ENCODE results near the gene ESRRA. TPM values are rescaled to one million over a fixed set of nuclear protein-coding genes. Genes with fewer than 3 reads are reported as not detected.

The ESRRA gene
- total RNA-seq, 4 donors from 2014 or later, result 65.0 to 93.6 (median 74.3) TPM

GRCh38 chr11:64361659-64362058 is 56.3 kb downstream of the ESRRA start:
- Histone ChIP-seq H3K27ac (no peak overlapping the region), H3K4me3 (no peak overlapping the region), H3K9me3 (no peaks in the 10 kb centered on the region), H3K27me3 (no peaks in the 10 kb centered on the region), H3K4me1 (peaks cover 35% of the 10 kb centered on the region), H3K36me3 (peaks cover 58% of the 10 kb centered on the region)
- no peak for DNase-seq (ENCODE audit: low spot score in 2 of 2)
- no peak for TF ChIP-seq EP300 (IDR thresholded peaks at IDR 0.05)
- TF ChIP-seq POLR2A (IDR thresholded peaks at IDR 0.05), result no peak
- TF ChIP-seq CTCF (IDR thresholded peaks at IDR 0.05), result no peak
- no peak for TF ChIP-seq POLR2AphosphoS5 (IDR thresholded peaks at IDR 0.05)
- 75% methylated on average over 9 of the region's 18 CpGs for WGBS

GRCh38 chr11:64362339-64362738 is 57.0 kb downstream of the ESRRA start:
- no peak for DNase-seq (ENCODE audit: low spot score in 2 of 2)
- Histone ChIP-seq H3K27me3 (no peaks in the 10 kb centered on the region), H3K4me3 (no peak overlapping the region), H3K4me1 (peaks cover 34% of the 10 kb centered on the region), H3K9me3 (no peaks in the 10 kb centered on the region), H3K27ac (no peak overlapping the region), H3K36me3 (peaks cover 64% of the 10 kb centered on the region)
- TF ChIP-seq CTCF (IDR thresholded peaks at IDR 0.05) (no peak), POLR2A (IDR thresholded peaks at IDR 0.05) (no peak), EP300 (IDR thresholded peaks at IDR 0.05) (no peak), POLR2AphosphoS5 (IDR thresholded peaks at IDR 0.05) (no peak)
- WGBS, result 92% methylated on average over 10 of the region's 10 CpGs

- Histone ChIP-seq H3K9me3 (no peaks in the 10 kb centered on the region), H3K4me1 (peaks cover 16% of the 10 kb centered on the region), H3K27me3 (no peaks in the 10 kb centered on the region), H3K4me3 (no peak overlapping the region), H3K27ac (no peak overlapping the region), H3K36me3 (peaks cover 85% of the 10 kb centered on the region)
- no peak for DNase-seq (ENCODE audit: low spot score in 2 of 2)
- 88% methylated on average over 6 of the region's 6 CpGs for WGBS
- no peak for TF ChIP-seq POLR2A (IDR thresholded peaks at IDR 0.05)
- TF ChIP-seq EP300 (IDR thresholded peaks at IDR 0.05), result no peak
- no peak for TF ChIP-seq CTCF (IDR thresholded peaks at IDR 0.05)
- no peak for TF ChIP-seq POLR2AphosphoS5 (IDR thresholded peaks at IDR 0.05)
These were observed 59.1 kb downstream of the ESRRA start for GRCh38 chr11:64364435-64364834.

GRCh38 chr11:64364911-64365310 is 59.6 kb downstream of the ESRRA start:
- peaks cover 12% of the 10 kb centered on the region for H3K4me1 ChIP-seq
- WGBS, result 88% methylated on average over 4 of the region's 4 CpGs
- no peaks in the 10 kb centered on the region for H3K9me3 ChIP-seq
- H3K36me3 ChIP-seq, result peaks cover 90% of the 10 kb centered on the region
- H3K27ac ChIP-seq, result no peak overlapping the region
- no peaks in the 10 kb centered on the region for H3K27me3 ChIP-seq
- TF ChIP-seq POLR2AphosphoS5 (IDR thresholded peaks at IDR 0.05) (no peak), CTCF (IDR thresholded peaks at IDR 0.05) (no peak)
- DNase-seq (ENCODE audit: low spot score in 2 of 2), result no peak
- no peak overlapping the region for H3K4me3 ChIP-seq

Other genes starting within 250 kb of the ESRRA start
- 10 to 100 TPM; 29.2 to 64.6 (median 46.2) TPM for gene MACROD1, start 139.4 kb upstream of the ESRRA start, total RNA-seq
- 10 to 100 TPM; 47.1 to 93.9 (median 87.4) TPM for gene STIP1, start 119.4 kb upstream of the ESRRA start, total RNA-seq
- gene FERMT3, start 98.8 kb upstream of the ESRRA start, total RNA-seq, result 10 to 100 TPM in 2 of 4 donors, 1 to 10 TPM in 2; 4.7 to 22.2 (median 8.2) TPM
- 10 to 100 TPM; 48.4 to 62.2 (median 52.8) TPM for gene TRPT1, start 79.3 kb upstream of the ESRRA start, total RNA-seq
- 10 to 100 TPM; 44.5 to 66.1 (median 54.4) TPM for gene NUDT22, start 79.2 kb upstream of the ESRRA start, total RNA-seq
- gene DNAJC4, start 75.0 kb upstream of the ESRRA start, total RNA-seq, result 10 to 100 TPM; 26.9 to 55.1 (median 37.3) TPM
- gene VEGFB, start 70.9 kb upstream of the ESRRA start, total RNA-seq, result 10 to 100 TPM; 56.1 to 75.0 (median 65.5) TPM
- gene FKBP2, start 64.4 kb upstream of the ESRRA start, total RNA-seq, result 10 to 100 TPM; 43.9 to 64.7 (median 53.4) TPM
- 100 to 1,000 TPM; 127 to 220 (median 158) TPM for gene PPP1R14B, start 58.6 kb upstream of the ESRRA start, total RNA-seq
- gene PLCB3, start 54.0 kb upstream of the ESRRA start, total RNA-seq, result 10 to 100 TPM; 33.3 to 46.9 (median 36.3) TPM
- gene BAD, start 20.9 kb upstream of the ESRRA start, total RNA-seq, result 10 to 100 TPM; 57.1 to 71.9 (median 64.4) TPM
- gene GPR137, start 19.7 kb upstream of the ESRRA start, total RNA-seq, result 10 to 100 TPM; 17.8 to 30.0 (median 19.7) TPM
- not detected for gene KCNK4, start 14.2 kb upstream of the ESRRA start, total RNA-seq
- gene CATSPERZ, start 5.2 kb upstream of the ESRRA start, total RNA-seq, result not detected
- 100 to 1,000 TPM; 170 to 332 (median 255) TPM for gene TRMT112, start 12.0 kb downstream of the ESRRA start, total RNA-seq
- gene PRDX5, start 12.6 kb downstream of the ESRRA start, total RNA-seq, result 100 to 1,000 TPM; 130 to 227 (median 187) TPM
- gene CCDC88B, start 34.7 kb downstream of the ESRRA start, total RNA-seq, result 1 to 10 TPM; 3.3 to 8.3 (median 5.4) TPM
- gene RPS6KA4, start 53.6 kb downstream of the ESRRA start, total RNA-seq, result 10 to 100 TPM; 29.4 to 46.0 (median 39.6) TPM

Measured in suprapubic skin (tissue), 4 donors.